ENCODE data around the gene RNF4. TPM values are rescaled to one million over a fixed set of nuclear protein-coding genes. Genes with fewer than 3 reads are reported as not detected.

Gene RNF4
- total RNA-seq, 6 experiments from 2014 or later: 16.2 to 22.5 (median 18.0) TPM

- no peaks in the 10 kb centered on the region for H3K36me3 ChIP-seq
- H3K9me3 ChIP-seq: no peaks in the 10 kb centered on the region
- DNase-seq: no peak
- WGBS (ENCODE audit: insufficient coverage, low coverage, low lambda C conversion rate, missing lambda C conversion rate): no CpG with 5 or more reads among the region's 10 CpGs
- no peaks in the 10 kb centered on the region for H3K27me3 ChIP-seq
- no peak overlapping the region for H3K4me3 ChIP-seq
- intact Hi-C loops (cut with DNase I): no loop called here
- no peak overlapping the region for H3K27ac ChIP-seq
- ATAC-seq: no peak
- TF ChIP-seq CTCF (IDR thresholded peaks at IDR 0.05) (no peak), POLR2A (IDR thresholded peaks at IDR 0.05) (no peak)
- peaks cover 0 to 7% (median 0%) of the 10 kb centered on the region in 4 donors for H3K4me1 ChIP-seq
These were observed 45.2 kb upstream of the RNF4 start for GRCh38 chr4:2423695-2424094.

GRCh38 chr4:2424581-2424980 lies 44.3 kb upstream of the RNF4 start:
- Histone ChIP-seq H3K4me3 (no peak overlapping the region), H3K27me3 (no peaks in the 10 kb centered on the region), H3K4me1 (peaks cover 0 to 2% (median 0%) of the 10 kb centered on the region in 4 donors), H3K36me3 (no peaks in the 10 kb centered on the region), H3K9me3 (no peaks in the 10 kb centered on the region), H3K27ac (no peak overlapping the region)
- WGBS (ENCODE audit: insufficient coverage, low coverage, low lambda C conversion rate, missing lambda C conversion rate): 74% methylated on average over 6 of the region's 10 CpGs
- TF ChIP-seq CTCF (IDR thresholded peaks at IDR 0.05) (no peak), POLR2A (IDR thresholded peaks at IDR 0.05) (no peak)
- intact Hi-C loops (cut with DNase I): no loop called here
- ATAC-seq: no peak
- DNase-seq: no peak

- 100% methylated on average over 1 of the region's 13 CpGs for WGBS (ENCODE audit: insufficient coverage, low coverage, low lambda C conversion rate, missing lambda C conversion rate)
- DNase-seq: no peak
- TF ChIP-seq CTCF (IDR thresholded peaks at IDR 0.05) (no peak), POLR2A (IDR thresholded peaks at IDR 0.05) (no peak)
These were observed 43.4 kb upstream of the RNF4 start for GRCh38 chr4:2425386-2426068.

DNA sequence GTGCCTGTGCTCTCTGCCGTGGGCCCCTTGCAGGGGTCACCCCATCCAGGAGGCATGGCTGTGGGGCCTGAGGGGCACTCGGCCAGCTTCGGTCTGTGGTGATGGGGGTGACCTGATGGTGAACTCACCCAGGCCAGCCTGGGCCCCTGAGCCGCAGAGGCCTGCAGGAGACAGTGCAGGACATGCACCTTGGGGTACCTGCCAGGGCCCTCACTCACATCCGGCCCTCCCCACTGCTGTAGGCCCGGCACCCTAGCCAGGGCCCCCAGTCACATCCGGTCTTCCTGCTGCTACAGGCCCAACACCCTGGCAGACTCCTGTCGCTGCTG lies 42.9 kb upstream of the RNF4 start:
- intact Hi-C loops (cut with DNase I): no loop called here
- no peaks in the 10 kb centered on the region for H3K27me3 ChIP-seq
- H3K4me1 ChIP-seq: no peaks in the 10 kb centered on the region
- H3K9me3 ChIP-seq: peaks cover 0 to 4% (median 0%) of the 10 kb centered on the region in 4 donors
- no peaks in the 10 kb centered on the region for H3K36me3 ChIP-seq
- peak in 1 of 4 donors; percentile 6 for ATAC-seq
- DNase-seq: peak in 1 of 3 donors; percentile 55
- no peak overlapping the region for H3K4me3 ChIP-seq
- no peak overlapping the region for H3K27ac ChIP-seq
- WGBS (ENCODE audit: insufficient coverage, low coverage, low lambda C conversion rate, missing lambda C conversion rate): no CpG with 5 or more reads among the region's 8 CpGs
- TF ChIP-seq CTCF (IDR thresholded peaks at IDR 0.05): no peak
- no peak for TF ChIP-seq POLR2A (IDR thresholded peaks at IDR 0.05)

More at GRCh38 chr4:2425386-2426068, 43.4 kb upstream of the RNF4 start:
- peak in 1 of 4 donors; percentile 6 for ATAC-seq
- H3K9me3 ChIP-seq: peaks cover 0 to 1% (median 0%) of the 10 kb centered on the region in 4 donors
- intact Hi-C loops (cut with DNase I): no loop called here
- H3K36me3 ChIP-seq: no peaks in the 10 kb centered on the region
- no peak overlapping the region for H3K4me3 ChIP-seq
- H3K27me3 ChIP-seq: no peaks in the 10 kb centered on the region
- H3K4me1 ChIP-seq: no peaks in the 10 kb centered on the region
- H3K27ac ChIP-seq: no peak overlapping the region
